ENCODE results near the gene RSPH6A.
"Not testable (repeated sequence)": the region's sequence is repeated elsewhere in the genome, so short reads cannot be mapped to it uniquely, and the experiment has no call there.

The RSPH6A gene

DNA sequence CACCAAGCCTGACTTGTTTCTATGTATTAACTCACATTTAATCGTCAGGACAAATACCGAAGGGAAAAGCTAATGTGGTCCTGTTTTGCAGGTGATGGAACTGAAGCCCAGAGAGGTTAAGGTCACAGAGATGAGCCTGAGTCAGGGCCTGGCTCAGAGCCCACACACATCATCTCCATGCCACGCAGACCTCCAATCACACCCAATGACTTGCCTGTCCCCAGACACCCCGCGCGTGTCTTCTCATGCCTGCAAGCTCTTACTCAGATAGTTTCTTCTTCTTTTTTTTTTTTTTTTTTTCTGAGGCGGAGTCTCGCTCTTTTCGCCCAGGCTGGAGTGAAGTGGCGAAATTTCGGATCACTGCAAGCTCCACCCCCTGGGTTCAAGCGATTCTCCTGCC, 62.5 kb downstream of the RSPH6A start:
- H3K9me3 ChIP-seq (ENCODE audit: control insufficient read depth in 1 of 2, low read length in 2 of 2) = no peaks in the 10 kb centered on the region
- no peak overlapping the region for H3K27ac ChIP-seq (ENCODE audit: low read depth, low read length)
- no peaks in the 10 kb centered on the region for H3K27me3 ChIP-seq (ENCODE audit: control insufficient read depth in 1 of 2, insufficient read depth in 2 of 2, low read length in 2 of 2)
- H3K36me3 ChIP-seq (ENCODE audit: control insufficient read depth in 1 of 2, insufficient read depth in 2 of 2, low read length in 2 of 2) = no peaks in the 10 kb centered on the region
- H3K4me1 ChIP-seq (ENCODE audit: control insufficient read depth in 1 of 2, insufficient read depth in 2 of 2, low read length in 2 of 2) = no peaks in the 10 kb centered on the region
- no peak overlapping the region for H3K9ac ChIP-seq (ENCODE audit: low read depth in 1 of 2, low read length in 2 of 2)
- H3K4me3 ChIP-seq (ENCODE audit: low read depth in 1 of 2, low read length in 2 of 2) = no peak overlapping the region

DNA sequence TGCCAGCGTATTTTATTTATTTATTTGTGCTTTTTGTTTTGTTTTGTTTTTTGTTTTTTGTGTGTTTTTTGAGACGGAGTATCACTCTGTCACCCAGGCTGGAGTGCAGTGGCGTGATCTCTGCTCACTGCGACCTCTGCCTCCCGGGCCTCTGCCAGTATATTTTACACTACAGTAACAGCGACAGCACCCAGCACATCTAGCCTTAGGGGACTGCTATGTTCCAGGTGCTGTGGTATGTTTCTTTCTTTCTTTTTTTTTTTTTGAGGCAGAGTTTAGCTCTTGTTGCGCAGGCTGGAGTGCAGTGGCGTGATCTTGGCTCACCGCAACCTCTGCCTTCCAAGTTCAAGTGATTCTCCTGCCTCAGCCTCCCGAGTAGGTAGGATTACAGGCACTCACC, 63.6 kb downstream of the RSPH6A start:
- H3K4me3 ChIP-seq (ENCODE audit: low read depth in 1 of 2, low read length in 2 of 2); H3K9ac ChIP-seq (ENCODE audit: low read depth in 1 of 2, low read length in 2 of 2); H3K9me3 ChIP-seq (ENCODE audit: control insufficient read depth in 1 of 2, low read length in 2 of 2); H3K27ac ChIP-seq (ENCODE audit: low read depth, low read length); H3K36me3 ChIP-seq (ENCODE audit: control insufficient read depth in 1 of 2, insufficient read depth in 2 of 2, low read length in 2 of 2); H3K27me3 ChIP-seq (ENCODE audit: control insufficient read depth in 1 of 2, insufficient read depth in 2 of 2, low read length in 2 of 2); H3K4me1 ChIP-seq (ENCODE audit: control insufficient read depth in 1 of 2, insufficient read depth in 2 of 2, low read length in 2 of 2): not testable (repeated sequence)

DNA sequence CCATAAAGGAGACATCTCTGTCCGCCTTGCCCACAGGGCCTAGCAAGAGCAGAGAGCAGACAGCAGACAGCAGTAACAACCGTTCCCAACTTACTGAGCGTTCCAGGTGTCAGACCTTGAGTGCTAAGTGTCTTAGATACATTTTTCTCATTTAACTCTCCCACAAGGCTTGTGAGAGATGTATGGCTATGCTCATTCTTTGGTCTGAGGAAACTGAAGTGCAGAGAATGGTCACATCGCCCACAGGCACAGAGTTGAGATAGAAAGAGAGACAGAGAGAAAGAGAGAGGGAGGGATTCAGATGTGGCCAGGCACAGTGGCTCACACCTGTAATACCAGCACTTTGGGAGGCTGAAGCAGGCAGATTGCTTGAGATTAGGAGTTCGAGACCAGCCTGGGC, 67.6 kb downstream of the RSPH6A start:
- no peaks in the 10 kb centered on the region for H3K4me1 ChIP-seq (ENCODE audit: control insufficient read depth in 1 of 2, insufficient read depth in 2 of 2, low read length in 2 of 2)
- H3K9me3 ChIP-seq (ENCODE audit: control insufficient read depth in 1 of 2, low read length in 2 of 2) = no peaks in the 10 kb centered on the region

DNA sequence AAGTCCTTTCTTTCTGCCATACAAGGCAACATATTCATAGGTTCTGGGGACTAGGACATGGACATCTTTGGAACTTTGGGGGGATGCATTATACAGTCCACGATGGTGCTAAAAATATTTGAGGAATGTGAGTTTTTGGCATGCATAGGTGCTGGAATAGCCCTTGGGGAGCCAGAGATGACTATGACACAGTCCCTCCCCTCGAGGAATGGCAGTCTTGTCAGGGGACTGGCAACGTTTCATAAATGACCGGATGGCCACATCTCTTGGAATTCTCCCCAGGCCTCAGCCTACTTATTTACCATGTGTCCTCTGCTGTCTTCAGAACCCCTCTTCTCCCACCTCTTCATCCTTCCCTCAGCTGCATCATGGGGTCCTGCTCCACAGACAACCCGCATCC, 68.2 kb downstream of the RSPH6A start:
- H3K4me1 ChIP-seq (ENCODE audit: control insufficient read depth in 1 of 2, insufficient read depth in 2 of 2, low read length in 2 of 2) = no peaks in the 10 kb centered on the region
- H3K27me3 ChIP-seq (ENCODE audit: control insufficient read depth in 1 of 2, insufficient read depth in 2 of 2, low read length in 2 of 2) = no peaks in the 10 kb centered on the region
- no peak overlapping the region for H3K9ac ChIP-seq (ENCODE audit: low read depth in 1 of 2, low read length in 2 of 2)
- no peaks in the 10 kb centered on the region for H3K36me3 ChIP-seq (ENCODE audit: control insufficient read depth in 1 of 2, insufficient read depth in 2 of 2, low read length in 2 of 2)
- no peaks in the 10 kb centered on the region for H3K9me3 ChIP-seq (ENCODE audit: control insufficient read depth in 1 of 2, low read length in 2 of 2)
- H3K4me3 ChIP-seq (ENCODE audit: low read depth in 1 of 2, low read length in 2 of 2) = no peak overlapping the region
- H3K27ac ChIP-seq (ENCODE audit: low read depth, low read length) = no peak overlapping the region

More for the DNA sequence above, 67.6 kb downstream of the RSPH6A start:
- Histone ChIP-seq H3K9ac (ENCODE audit: low read depth in 1 of 2, low read length in 2 of 2) (no peak overlapping the region), H3K27me3 (ENCODE audit: control insufficient read depth in 1 of 2, insufficient read depth in 2 of 2, low read length in 2 of 2) (no peaks in the 10 kb centered on the region), H3K36me3 (ENCODE audit: control insufficient read depth in 1 of 2, insufficient read depth in 2 of 2, low read length in 2 of 2) (no peaks in the 10 kb centered on the region), H3K4me3 (ENCODE audit: low read depth in 1 of 2, low read length in 2 of 2) (no peak overlapping the region), H3K27ac (ENCODE audit: low read depth, low read length) (no peak overlapping the region)
